Measurements from ENCODE around the gene GAN.
"Not testable (repeated sequence)": the region's sequence is repeated elsewhere in the genome, so short reads cannot be mapped to it uniquely, and the experiment has no call there.

GAN gene

DNA sequence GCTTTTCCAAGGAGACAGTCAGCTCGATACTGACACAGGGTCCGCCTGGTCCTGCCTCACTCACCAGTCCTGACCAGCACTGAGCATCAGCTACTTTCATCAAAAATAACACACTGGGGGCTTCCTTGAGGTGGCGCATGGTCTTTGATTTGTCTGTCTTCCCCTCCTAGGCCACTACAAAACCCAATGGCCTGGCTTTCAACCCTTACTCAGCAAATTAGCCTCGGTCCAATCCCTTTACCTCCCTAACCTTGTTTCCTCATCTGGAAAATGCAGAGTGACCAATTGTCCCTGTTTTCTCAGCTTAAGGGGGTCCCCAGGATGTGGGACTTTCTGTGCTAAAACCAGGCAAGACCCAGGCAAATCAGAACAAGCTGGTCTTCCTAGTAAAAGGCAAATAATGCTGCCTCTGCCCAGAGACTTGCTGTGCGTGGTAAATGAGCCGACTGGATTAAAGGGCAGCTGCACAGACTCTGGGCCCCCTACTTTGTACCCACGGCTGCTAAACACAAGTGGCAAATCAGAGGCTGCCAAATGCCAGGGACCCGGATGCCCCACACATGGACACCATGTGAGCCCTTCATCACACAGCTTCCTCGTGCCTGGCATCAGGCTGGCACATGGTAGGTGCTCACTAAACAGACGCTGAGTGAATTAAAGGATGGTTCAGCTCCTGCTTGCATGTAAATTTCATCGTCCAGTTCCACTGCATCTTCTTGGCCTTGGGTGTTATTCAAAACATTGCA, 98.7 kb downstream of the GAN start:
- no peak for DNase-seq (ENCODE audit: extremely low read depth, low read depth)
- TF ChIP-seq, protein P1, sequence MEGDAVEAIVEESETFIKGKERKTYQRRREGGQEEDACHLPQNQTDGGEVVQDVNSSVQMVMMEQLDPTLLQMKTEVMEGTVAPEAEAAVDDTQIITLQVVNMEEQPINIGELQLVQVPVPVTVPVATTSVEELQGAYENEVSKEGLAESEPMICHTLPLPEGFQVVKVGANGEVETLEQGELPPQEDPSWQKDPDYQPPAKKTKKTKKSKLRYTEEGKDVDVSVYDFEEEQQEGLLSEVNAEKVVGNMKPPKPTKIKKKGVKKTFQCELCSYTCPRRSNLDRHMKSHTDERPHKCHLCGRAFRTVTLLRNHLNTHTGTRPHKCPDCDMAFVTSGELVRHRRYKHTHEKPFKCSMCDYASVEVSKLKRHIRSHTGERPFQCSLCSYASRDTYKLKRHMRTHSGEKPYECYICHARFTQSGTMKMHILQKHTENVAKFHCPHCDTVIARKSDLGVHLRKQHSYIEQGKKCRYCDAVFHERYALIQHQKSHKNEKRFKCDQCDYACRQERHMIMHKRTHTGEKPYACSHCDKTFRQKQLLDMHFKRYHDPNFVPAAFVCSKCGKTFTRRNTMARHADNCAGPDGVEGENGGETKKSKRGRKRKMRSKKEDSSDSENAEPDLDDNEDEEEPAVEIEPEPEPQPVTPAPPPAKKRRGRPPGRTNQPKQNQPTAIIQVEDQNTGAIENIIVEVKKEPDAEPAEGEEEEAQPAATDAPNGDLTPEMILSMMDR (IDR thresholded peaks at IDR 0.05; ENCODE audit: low read depth, low read length, missing control alignments) = no peak

DNA sequence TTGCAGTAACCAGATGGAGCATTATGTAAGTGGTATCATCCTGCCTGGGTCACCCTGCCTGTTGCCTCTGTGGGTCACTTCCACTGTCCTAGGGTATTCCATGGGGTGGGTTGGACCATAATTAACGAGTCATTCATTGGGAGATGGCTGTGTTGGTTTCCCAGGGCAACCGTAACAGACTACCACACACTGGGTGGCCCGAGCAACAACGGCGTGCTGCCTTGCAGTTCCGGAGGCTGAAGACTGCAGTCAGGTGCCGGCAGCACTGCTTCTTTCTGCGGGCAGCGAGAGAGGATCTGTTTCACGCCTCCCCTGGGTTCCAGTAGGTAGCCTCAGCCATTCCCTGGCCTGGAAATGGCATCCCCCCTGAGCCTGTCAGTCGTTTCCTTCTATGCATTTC, 101.0 kb downstream of the GAN start:
- H3K4me3 ChIP-seq (replicated peaks; ENCODE audit: low read depth, low read length) = no peak overlapping the region
- TF ChIP-seq, protein P1 (IDR thresholded peaks at IDR 0.05; ENCODE audit: low read depth, low read length, missing control alignments) = no peak
- DNase-seq (ENCODE audit: extremely low read depth, low read depth) = no peak

More for the DNA sequence above, 98.7 kb downstream of the GAN start:
- no peak overlapping the region for H3K4me3 ChIP-seq (replicated peaks; ENCODE audit: low read depth, low read length)

DNA sequence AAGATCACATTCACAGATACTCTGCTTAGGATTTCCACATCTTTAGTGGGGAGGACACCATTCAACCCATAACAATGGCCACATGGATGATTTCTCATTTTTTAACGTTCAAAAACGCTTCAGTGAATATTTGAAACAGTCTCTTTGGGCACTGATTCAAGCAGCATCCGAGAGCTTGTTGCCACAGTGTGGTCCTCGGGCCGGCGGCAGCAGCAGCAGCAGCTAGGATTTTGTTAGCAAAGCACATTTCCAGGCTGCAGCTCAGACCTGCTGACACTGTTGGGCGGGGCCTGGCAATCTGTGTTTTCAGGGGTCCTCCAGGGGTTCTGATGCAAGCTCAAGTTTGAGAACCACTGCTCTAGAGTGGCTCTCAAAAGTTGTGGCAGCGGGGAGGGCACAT, 102.0 kb downstream of the GAN start:
- TF ChIP-seq, protein P1 (IDR thresholded peaks at IDR 0.05; ENCODE audit: low read depth, low read length, missing control alignments) = no peak
- DNase-seq (ENCODE audit: extremely low read depth, low read depth) = no peak
- no peak overlapping the region for H3K4me3 ChIP-seq (replicated peaks; ENCODE audit: low read depth, low read length)

DNA sequence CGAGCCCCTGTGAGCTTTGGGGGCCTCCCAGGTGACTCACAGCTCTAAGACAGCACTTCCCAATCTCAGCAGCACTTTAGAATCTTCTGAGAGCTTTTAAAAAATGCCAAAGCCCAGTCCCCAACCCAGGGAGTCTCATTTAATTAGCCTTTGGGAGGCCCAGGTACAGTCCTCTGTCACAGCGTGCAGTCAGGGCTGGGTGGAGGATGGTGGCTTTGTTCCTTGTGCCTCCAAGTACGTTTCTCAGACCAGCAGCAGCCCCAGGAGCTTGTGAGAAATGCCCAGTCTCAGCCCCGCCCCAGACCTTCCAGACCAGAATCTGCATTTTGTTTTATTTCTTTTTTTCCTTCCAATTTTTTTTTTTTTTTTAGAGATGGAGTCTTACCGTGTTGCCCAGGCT, 102.4 kb downstream of the GAN start:
- H3K4me3 ChIP-seq (replicated peaks; ENCODE audit: low read depth, low read length) = no peak overlapping the region
- TF ChIP-seq, protein P1 (IDR thresholded peaks at IDR 0.05; ENCODE audit: low read depth, low read length, missing control alignments) = no peak
- DNase-seq (ENCODE audit: extremely low read depth, low read depth) = no peak

DNA sequence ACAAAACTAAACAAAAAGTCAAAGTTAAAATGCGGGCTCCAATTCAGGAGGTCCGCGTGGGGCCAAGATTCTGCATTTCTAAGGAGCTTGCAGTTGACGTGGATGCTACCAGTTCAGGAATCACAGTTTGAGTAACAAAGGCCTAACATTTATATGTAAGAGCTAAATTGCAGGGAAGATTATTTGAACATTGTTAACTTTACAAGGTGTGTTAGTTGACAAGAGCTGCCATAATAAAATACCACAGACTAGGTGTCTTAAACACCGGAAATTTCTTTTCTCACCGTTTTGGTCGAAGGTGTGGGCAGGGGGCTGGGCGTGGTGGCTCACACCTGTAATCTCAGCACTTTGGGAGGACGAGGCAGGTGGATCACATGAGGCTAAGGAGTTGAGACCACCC, 105.0 kb downstream of the GAN start:
- TF ChIP-seq, protein P1 (IDR thresholded peaks at IDR 0.05; ENCODE audit: low read depth, low read length, missing control alignments) = no peak
- no peak overlapping the region for H3K4me3 ChIP-seq (replicated peaks; ENCODE audit: low read depth, low read length)
- no peak for DNase-seq (ENCODE audit: extremely low read depth, low read depth)

DNA sequence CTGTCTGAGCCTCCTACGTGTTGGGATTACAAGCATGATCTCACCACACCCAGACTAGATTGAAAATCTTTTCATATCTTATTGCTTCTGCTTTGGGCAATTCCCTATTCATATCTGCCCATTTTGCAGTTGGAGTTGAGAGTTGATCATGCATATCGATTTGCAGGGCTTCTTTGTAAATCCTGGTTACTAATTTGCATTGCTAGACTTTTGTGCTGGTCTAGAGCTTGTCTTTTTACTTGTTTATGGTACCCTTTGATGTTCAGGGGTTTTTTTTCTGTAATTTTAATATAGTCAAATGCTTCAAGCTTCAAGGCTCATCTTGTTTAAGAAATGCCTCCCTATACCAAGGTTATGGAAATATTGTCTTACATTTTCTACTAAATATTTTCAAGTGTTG, 106.4 kb downstream of the GAN start:
- TF ChIP-seq, protein P1 (IDR thresholded peaks at IDR 0.05; ENCODE audit: low read depth, low read length, missing control alignments) = no peak
- no peak for DNase-seq (ENCODE audit: extremely low read depth, low read depth)
- H3K4me3 ChIP-seq (replicated peaks; ENCODE audit: low read depth, low read length) = no peak overlapping the region

DNA sequence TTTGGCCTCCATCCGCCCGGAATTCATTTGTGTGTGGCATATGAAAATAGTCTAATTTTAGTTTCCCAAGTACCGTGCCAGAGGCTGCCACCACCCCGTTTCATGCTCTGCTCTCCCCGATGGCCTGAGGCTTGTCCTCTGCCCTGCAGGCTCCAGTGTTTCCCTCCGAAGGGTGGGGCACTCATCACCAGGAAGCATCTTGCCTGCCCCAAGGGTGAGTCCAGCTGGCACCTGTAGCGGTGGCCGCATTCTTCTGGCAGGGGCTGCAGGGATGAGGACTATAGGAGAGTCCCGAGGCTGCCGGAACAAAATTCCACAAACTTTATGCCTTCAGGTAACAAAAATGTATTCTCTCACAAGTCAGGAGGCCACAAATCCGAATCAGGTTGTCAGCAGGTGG, 106.8 kb downstream of the GAN start:
- TF ChIP-seq, protein P1 (IDR thresholded peaks at IDR 0.05; ENCODE audit: low read depth, low read length, missing control alignments) = no peak
- no peak for DNase-seq (ENCODE audit: extremely low read depth, low read depth)
- no peak overlapping the region for H3K4me3 ChIP-seq (replicated peaks; ENCODE audit: low read depth, low read length)

DNA sequence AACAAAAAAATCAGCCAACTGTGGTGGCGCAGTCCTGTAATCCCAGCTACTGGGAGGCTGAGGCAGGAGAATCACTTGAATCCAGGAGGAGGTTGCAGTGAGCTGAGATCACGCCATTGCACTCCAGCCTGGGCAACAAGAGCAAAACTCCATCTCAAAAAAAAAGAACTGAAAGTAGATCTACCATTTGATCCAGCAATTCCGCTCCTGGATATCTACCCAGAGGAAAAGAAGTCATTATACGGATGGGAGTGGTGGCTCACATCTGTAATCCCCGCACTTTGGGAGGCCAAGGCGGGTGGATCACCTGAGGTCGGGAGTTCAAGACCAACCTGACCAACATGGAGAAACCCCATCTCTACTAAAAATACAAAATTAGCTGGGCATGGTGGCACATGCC, 107.4 kb downstream of the GAN start:
- not testable (repeated sequence) for DNase-seq (ENCODE audit: extremely low read depth, low read depth); H3K4me3 ChIP-seq (replicated peaks; ENCODE audit: low read depth, low read length)
